Epithelial cell of proximal tubule (primary cell): ENCODE results near the gene GALNT14. TPM values are rescaled to one million over a fixed set of nuclear protein-coding genes. Genes with fewer than 3 reads are reported as not detected.

Experiments
- DNase-seq: peaks from one replicate; pipeline ENCODE4 v3.0.0-alpha.2; 2011; ENCODE audit warnings: low read depth
- H3K4me3 ChIP-seq: 2 replicates; pipeline ENCODE4 v1.5.1; 2011; ENCODE audit warnings: low read depth, mild to moderate bottlenecking, low read length
- CTCF ChIP-seq: conservative IDR thresholded peaks from 2 replicates; pipeline ENCODE4 v1.5.1; 2012; ENCODE audit warnings: low read depth, mild to moderate bottlenecking, low read length
- total RNA-seq: library from RNA; depleted of rRNA; stranded (reverse); fragments of >200 nt; gene quantifications from 2 replicates; pipeline ENCODE4 v1.2.3, GENCODE V29; 2015

The GALNT14 gene
- total RNA-seq, 1 donor from 2014 or later: 80.7 TPM

- no peak for DNase-seq
- TF ChIP-seq CTCF: no peak
- no peak overlapping the region for H3K4me3 ChIP-seq
Measured at GRCh38 chr2:30986231-30986580, 152.0 kb downstream of the GALNT14 start.

GRCh38 chr2:30985493-30986230, 152.6 kb downstream of the GALNT14 start:
- TF ChIP-seq CTCF: no peak
- no peak overlapping the region for H3K4me3 ChIP-seq
- DNase-seq: no peak

GRCh38 chr2:30984148-30984547, 154.1 kb downstream of the GALNT14 start:
- TF ChIP-seq CTCF: no peak
- H3K4me3 ChIP-seq: no peak overlapping the region
- DNase-seq: no peak

GRCh38 chr2:30981510-30981909, 156.7 kb downstream of the GALNT14 start:
- no peak for DNase-seq
- no peak overlapping the region for H3K4me3 ChIP-seq
- no peak for TF ChIP-seq CTCF

GRCh38 chr2:30981096-30981495, 157.1 kb downstream of the GALNT14 start:
- H3K4me3 ChIP-seq: no peak overlapping the region
- TF ChIP-seq CTCF: no peak
- DNase-seq: no peak

- TF ChIP-seq CTCF: peak; percentile 63
- DNase-seq: peak; percentile 78
- no peak overlapping the region for H3K4me3 ChIP-seq
Measured at GRCh38 chr2:30979822-30980245, 158.4 kb downstream of the GALNT14 start.

- TF ChIP-seq CTCF: no peak
- no peak overlapping the region for H3K4me3 ChIP-seq
- DNase-seq: no peak
Measured at GRCh38 chr2:30978854-30979253, 159.4 kb downstream of the GALNT14 start.
